OCI-LY7 (cell line): Measurements from ENCODE around the gene ZNF213. TPM values are rescaled to one million over a fixed set of nuclear protein-coding genes. Genes with fewer than 3 reads are reported as not detected.

ENCODE experiments used
- BruUV-seq: library from RNA; stranded (reverse); fragments of 400-500 nt; replicated peaks from 2 replicates; lab custom pipeline; 2021; lab: Mats Ljungman, UMichigan
- CTCF ChIA-PET: fragments of 300-600 bp; sonication (Branson Sonifier 250); formaldehyde crosslinking; loops from one replicate; lab custom pipeline; 2022; ENCODE audit warnings: antibody characterized with exemption; ENCODE audit not compliant: unreplicated experiment; lab: Charles Lee
- POLR2A ChIA-PET: fragments of 300-600 bp; sonication (Branson Sonifier 250); formaldehyde crosslinking; loops from one replicate; lab custom pipeline; 2022; ENCODE audit warnings: antibody characterized with exemption; lab: Charles Lee
- DNase-seq: peaks from one replicate; pipeline ENCODE4 v3.0.0-alpha.2; 2015; ENCODE audit warnings: low spot score
- H2AFZ ChIP-seq: fragments of 200-600 bp; sonication (generic), shearing (Covaris generic); 2 replicates; pipeline ENCODE4 v1.6.1; 2014; ENCODE audit warnings: mild to moderate bottlenecking, antibody characterized with exemption, low read length, moderate library complexity
- H3K27ac ChIP-seq: fragments of 200-600 bp; sonication (generic); 2 replicates; pipeline ENCODE4 v1.5.1; 2014; ENCODE audit warnings: mixed run types, low read depth, mild to moderate bottlenecking, moderate library complexity, low read length, inconsistent platforms; ENCODE audit not compliant: poor library complexity, severe bottlenecking
- H3K36me3 ChIP-seq: fragments of 200-600 bp; sonication (generic); 2 replicates; pipeline ENCODE4 v1.6.1; 2014; ENCODE audit warnings: mild to moderate bottlenecking, antibody characterized with exemption, low read length, moderate library complexity, mixed read lengths; ENCODE audit not compliant: insufficient read depth
- H3K4me1 ChIP-seq: fragments of 200-600 bp; sonication (generic); 2 replicates; pipeline ENCODE4 v1.5.1; 2014; ENCODE audit warnings: mild to moderate bottlenecking, low read length; ENCODE audit not compliant: insufficient read depth, poor library complexity, severe bottlenecking
- H3K4me2 ChIP-seq: fragments of 200-600 bp; sonication (generic); 2 replicates; pipeline ENCODE4 v1.6.1; 2014; ENCODE audit warnings: mild to moderate bottlenecking, low read length
- H3K4me3 ChIP-seq: fragments of 200-600 bp; sonication (generic); 2 replicates; pipeline ENCODE4 v1.5.1; 2014; ENCODE audit warnings: mild to moderate bottlenecking, low read depth, low read length; ENCODE audit not compliant: poor library complexity, severe bottlenecking
- H3K79me2 ChIP-seq: fragments of 200-600 bp; sonication (generic); 2 replicates; pipeline ENCODE4 v1.6.1; 2016; ENCODE audit warnings: low read depth, mild to moderate bottlenecking, low read length, moderate library complexity, mixed read lengths; ENCODE audit not compliant: insufficient read depth
- H3K9me2 ChIP-seq: fragments of 200-600 bp; sonication (generic); 2 replicates; pipeline ENCODE4 v1.6.1; 2016; ENCODE audit warnings: mild to moderate bottlenecking, low read length, mixed read lengths; ENCODE audit not compliant: insufficient read depth
- H3K9me3 ChIP-seq: fragments of 200-600 bp; sonication (generic); 2 replicates; pipeline ENCODE4 v1.6.1; 2014; ENCODE audit warnings: mild to moderate bottlenecking, mixed run types, low read length, mixed read lengths
- H4K20me1 ChIP-seq: fragments of 200-600 bp; sonication (generic); 2 replicates; pipeline ENCODE4 v1.6.1; 2014; ENCODE audit warnings: mild to moderate bottlenecking, antibody characterized with exemption, low read length, moderate library complexity, mixed read lengths; ENCODE audit not compliant: insufficient read depth
- CTCF ChIP-seq: fragments of 200-600 bp; sonication (generic); conservative IDR thresholded peaks from 2 replicates; pipeline ENCODE4 v1.5.1; 2014; ENCODE audit warnings: mild to moderate bottlenecking, antibody characterized with exemption, low read length, moderate library complexity, mixed read lengths
- EZH2phosphoT487 ChIP-seq: fragments of 200-600 bp; sonication (generic); IDR thresholded peaks from 2 replicates; pipeline ENCODE4 v1.6.1; 2018; ENCODE audit warnings: low read depth, borderline replicate concordance, mild to moderate bottlenecking, mixed run types, antibody characterized with exemption, low read length, moderate library complexity, mixed read lengths
- intact Hi-C: fragments of 100-400 bp; cut with micrococcal nuclease; formaldehyde crosslinking; loops from one replicate; pipeline ENCODE4 v1.10.0; 2022; ENCODE audit not compliant: unreplicated experiment
- total RNA-seq, 2 experiments: library from RNA; depleted of rRNA in 1 of 2; stranded (reverse); fragments of >200 nt in 1 of 2; shearing (Covaris generic) in 1 of 2; gene quantifications; 2 replicates each; pipeline ENCODE4 v1.2.3, GENCODE V29; 2014 to 2022

Gene ZNF213
- total RNA-seq, 2 experiments from 2014 or later: 3.4 to 9.1 TPM

- Histone ChIP-seq H3K79me2 (no peaks in the 10 kb centered on the region), H3K4me1 (peaks cover 46% of the 10 kb centered on the region), H4K20me1 (no peaks in the 10 kb centered on the region), H3K4me3 (peak overlapping the region; percentile 18), H3K36me3 (no peaks in the 10 kb centered on the region), H3K27ac (peak overlapping the region; percentile 32), H3K9me2 (no peaks in the 10 kb centered on the region), H3K4me2 (peak overlapping the region; percentile 48), H2AFZ (peak overlapping the region; percentile 62; the same call in 1 of the 2 replicates), H3K9me3 (no peaks in the 10 kb centered on the region)
- no TSS peak for BruUV-seq
- ChIA-PET POLR2A (interaction anchor here (1.1 kb wide), 1 partner anchor 45 kb away, joined by 4 read pairs; no protein-coding TSS in a partner anchor), CTCF (interaction anchor here (0.6 kb wide), 2 partner anchors 28 to 59 kb away, joined by 3 to 5 read pairs; no protein-coding TSS in a partner anchor)
- DNase-seq: peak; percentile 84
- intact Hi-C loops: no loop called here
- TF ChIP-seq EZH2phosphoT487: no peak
- peak; percentile 87 for TF ChIP-seq CTCF
Measured at GRCh38 chr16:3101018-3101840, 33.6 kb upstream of the ZNF213 start.

- no peaks in the 10 kb centered on the region for H4K20me1 ChIP-seq
- peak overlapping the region; percentile 19 for H3K4me2 ChIP-seq
- no peaks in the 10 kb centered on the region for H3K79me2 ChIP-seq
- no peaks in the 10 kb centered on the region for H3K36me3 ChIP-seq
- no TSS peak for BruUV-seq
- H3K9me3 ChIP-seq: no peaks in the 10 kb centered on the region
- TF ChIP-seq EZH2phosphoT487: no peak
- TF ChIP-seq CTCF: no peak
- peak overlapping the region; percentile 5 for H3K4me3 ChIP-seq
- CTCF ChIA-PET: no interaction called here
- peak overlapping the region; percentile 32 for H3K27ac ChIP-seq
- DNase-seq: peak; percentile 53
- peak overlapping the region; percentile 62 for H2AFZ ChIP-seq
- intact Hi-C loops: no loop called here
- H3K9me2 ChIP-seq: no peaks in the 10 kb centered on the region
- H3K4me1 ChIP-seq: peaks cover 44% of the 10 kb centered on the region
- POLR2A ChIA-PET: interaction anchor here (0.7 kb wide), 2 partner anchors 27 to 1249 kb away, joined by 3 to 4 read pairs; partner anchors contain the start of gene PAM16
Measured at GRCh38 chr16:3101841-3102470, 32.9 kb upstream of the ZNF213 start.
